Ecto neural progenitor cell (in vitro differentiated cells): ENCODE results near the gene SLC16A9.
"Not testable (repeated sequence)": the region's sequence is repeated elsewhere in the genome, so short reads cannot be mapped to it uniquely, and the experiment has no call there.

Source experiments
- DNase-seq: peaks from one replicate; pipeline ENCODE4 v3.0.0-alpha.2; 2018; ENCODE audit warnings: low spot score

The SLC16A9 gene

GRCh38 chr10:59709395-59710125 is at the start of gene SLC16A9:
SLC16A9 (minus strand) TSS chr10:59709850; CDS start chr10:59684291, 25,559 bp downstream.
- peak; percentile 89 for DNase-seq

GRCh38 chr10:59757966-59758365 is 48.3 kb upstream of the SLC16A9 start:
- no peak for DNase-seq

- DNase-seq: no peak
Observed at GRCh38 chr10:59754951-59755350, 45.3 kb upstream of the SLC16A9 start.

- no peak for DNase-seq
Observed at GRCh38 chr10:59753267-59753666, 43.6 kb upstream of the SLC16A9 start, which contains the start of gene MRLN. MRLN (minus strand) TSS chr10:59753455.

GRCh38 chr10:59752278-59752940 is 42.8 kb upstream of the SLC16A9 start:
- DNase-seq: no peak

GRCh38 chr10:59750155-59750945 is 40.7 kb upstream of the SLC16A9 start:
- DNase-seq: no peak

GRCh38 chr10:59748834-59749233 is 39.2 kb upstream of the SLC16A9 start:
- DNase-seq: no peak

- no peak for DNase-seq
Observed at GRCh38 chr10:59745163-59745650, 35.6 kb upstream of the SLC16A9 start.

- DNase-seq: not testable (repeated sequence)
Observed at GRCh38 chr10:59744762-59745161, 35.1 kb upstream of the SLC16A9 start.

GRCh38 chr10:59744156-59744555 is 34.5 kb upstream of the SLC16A9 start:
- DNase-seq: not testable (repeated sequence)

GRCh38 chr10:59741583-59741982 is 31.9 kb upstream of the SLC16A9 start:
- DNase-seq: no peak

- no peak for DNase-seq
Observed at GRCh38 chr10:59741048-59741447, 31.4 kb upstream of the SLC16A9 start.

- no peak for DNase-seq
Observed at GRCh38 chr10:59736749-59737148, 27.1 kb upstream of the SLC16A9 start.

GRCh38 chr10:59735296-59735695 is 25.6 kb upstream of the SLC16A9 start:
- no peak for DNase-seq

GRCh38 chr10:59734014-59734462 is 24.4 kb upstream of the SLC16A9 start:
- DNase-seq: no peak

- not testable (repeated sequence) for DNase-seq
Observed at GRCh38 chr10:59733321-59734013, 23.8 kb upstream of the SLC16A9 start.

GRCh38 chr10:59732849-59733248 is 23.2 kb upstream of the SLC16A9 start:
- not testable (repeated sequence) for DNase-seq

GRCh38 chr10:59729167-59729566 is 19.5 kb upstream of the SLC16A9 start:
- DNase-seq: not testable (repeated sequence)

- no peak for DNase-seq
Observed at GRCh38 chr10:59724098-59724938, 14.7 kb upstream of the SLC16A9 start.

GRCh38 chr10:59720377-59720776 is 10.7 kb upstream of the SLC16A9 start:
- DNase-seq: no peak

- no peak for DNase-seq
Observed at GRCh38 chr10:59719374-59719773, 9.7 kb upstream of the SLC16A9 start.
